NCI-H146 (cell line): ENCODE data around the gene ASIC2.
"Not testable (repeated sequence)": the region's sequence is repeated elsewhere in the genome, so short reads cannot be mapped to it uniquely, and the experiment has no call there.

Experiments used
- DNase-seq: peaks from one replicate; lab custom pipeline; 2025; lab: John Stamatoyannopoulos, UW

The ASIC2 gene

GRCh38 chr17:32980230-32980629 lies 312.9 kb downstream of the ASIC2 start:
- no peak for DNase-seq

GRCh38 chr17:32976605-32977004 lies 316.5 kb downstream of the ASIC2 start:
- no peak for DNase-seq

- no peak for DNase-seq
Observed at GRCh38 chr17:32976131-32976530, 317.0 kb downstream of the ASIC2 start.

- DNase-seq = no peak
Observed at GRCh38 chr17:32971171-32971570, 321.9 kb downstream of the ASIC2 start.

- no peak for DNase-seq
Observed at GRCh38 chr17:32970281-32970680, 322.8 kb downstream of the ASIC2 start.

GRCh38 chr17:32969231-32969630 lies 323.9 kb downstream of the ASIC2 start:
- not testable (repeated sequence) for DNase-seq

- DNase-seq = no peak
Observed at GRCh38 chr17:32964541-32964940, 328.6 kb downstream of the ASIC2 start.
